ENCODE measurements around the gene OGFR.

Gene OGFR

DNA sequence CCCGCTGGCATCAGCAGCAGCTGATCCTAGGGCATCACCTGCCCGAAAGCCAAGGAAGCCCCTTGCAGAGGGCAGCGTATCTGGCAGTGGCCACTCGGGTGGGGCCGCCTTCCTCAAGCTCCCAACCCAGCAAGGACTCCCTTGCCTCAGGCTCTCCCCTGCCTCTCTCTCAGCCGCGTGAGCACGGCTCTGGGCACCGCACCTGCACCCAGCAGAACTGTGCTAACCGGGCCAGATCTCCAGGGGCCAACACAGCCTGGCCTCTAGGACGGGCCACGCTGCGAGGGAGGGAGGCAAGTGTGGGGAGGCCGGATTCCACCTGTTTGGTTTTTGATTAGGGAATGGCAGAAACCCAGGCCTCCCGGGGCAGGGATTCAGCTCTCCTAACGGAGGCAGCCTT lies 20.1 kb upstream of the OGFR start:
- no peak for DNase-seq (ENCODE audit: low read depth)

DNA sequence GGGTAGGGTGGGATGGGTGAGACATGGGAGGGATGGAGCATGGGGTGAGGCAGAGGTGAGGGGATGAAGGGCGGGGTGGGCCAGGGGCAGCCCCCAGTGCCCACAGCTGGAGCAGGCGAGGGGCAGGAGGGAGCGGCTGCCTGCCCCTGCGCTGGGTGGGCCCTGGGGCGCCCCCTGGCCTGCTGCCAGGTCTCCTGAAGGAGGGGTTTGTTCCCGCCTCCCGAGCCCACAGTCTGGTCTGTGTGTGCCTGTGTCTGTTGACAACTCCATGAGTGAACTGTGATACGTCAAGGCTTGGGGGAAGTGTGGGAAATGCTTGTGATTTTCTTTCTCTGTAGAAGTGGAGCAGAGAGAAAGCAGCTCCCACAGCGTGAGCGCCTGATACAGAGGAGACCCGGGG lies 19.2 kb upstream of the OGFR start:
- DNase-seq (ENCODE audit: low read depth) = no peak

DNA sequence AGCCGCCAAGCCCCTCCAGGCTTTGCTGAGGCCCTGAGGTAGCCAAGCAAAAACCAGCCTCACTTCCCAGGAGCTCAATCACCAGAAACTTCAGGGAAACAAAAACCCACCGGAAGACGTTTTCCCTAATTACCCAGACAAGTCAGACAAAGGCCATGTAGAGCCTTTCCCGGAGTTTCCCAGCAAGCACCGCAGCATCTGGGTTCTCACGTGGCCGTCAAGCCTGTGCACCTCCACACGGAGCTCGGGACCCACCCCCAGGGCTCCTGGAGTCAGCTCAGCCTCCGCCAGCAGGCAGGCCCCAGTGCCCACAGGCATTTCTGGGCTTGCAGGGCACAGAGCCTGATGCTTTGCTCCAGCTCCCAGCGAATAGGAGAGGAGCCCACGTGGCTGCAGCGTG lies 18.5 kb upstream of the OGFR start:
- no peak for DNase-seq (ENCODE audit: low read depth)

DNA sequence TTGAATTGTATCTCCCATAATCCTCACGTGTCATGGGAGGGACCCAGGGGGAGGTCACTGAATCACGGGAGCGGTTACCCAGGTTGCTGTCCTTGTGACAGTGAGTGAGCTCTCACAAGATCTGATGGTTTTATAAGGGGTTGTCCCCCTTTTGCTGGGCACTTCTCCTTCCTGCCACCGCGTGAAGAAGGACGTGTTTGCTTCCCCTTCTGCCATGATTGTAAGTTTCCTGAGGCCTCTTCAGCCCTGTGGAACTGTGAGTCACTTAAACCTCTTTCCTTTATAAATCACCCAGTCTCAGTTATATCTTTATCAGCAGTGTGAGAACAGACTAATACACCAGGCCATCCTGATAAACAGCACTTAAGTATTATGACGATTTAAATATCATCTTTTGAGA lies 17.3 kb upstream of the OGFR start:
- DNase-seq (ENCODE audit: low read depth) = no peak

DNA sequence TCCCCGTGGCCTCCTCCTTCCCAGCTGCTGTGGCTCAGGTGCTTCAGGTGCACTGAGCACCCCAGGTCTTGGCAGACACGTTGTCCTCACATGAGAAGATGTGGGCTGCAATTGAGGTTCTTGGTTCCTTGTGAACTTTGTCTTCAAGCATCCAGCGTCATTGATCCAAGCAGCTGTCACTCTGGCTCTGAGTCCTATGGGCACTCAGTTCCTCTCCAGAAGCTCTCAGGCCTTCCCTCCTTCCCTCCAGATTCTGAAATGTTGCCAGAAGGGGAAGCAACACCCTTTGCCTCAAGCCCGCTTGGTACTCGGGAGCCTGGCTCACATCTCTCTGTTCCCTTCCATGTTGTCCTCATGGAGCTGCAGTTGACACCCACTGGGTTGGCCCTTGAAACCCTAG lies 16.8 kb upstream of the OGFR start:
- DNase-seq (ENCODE audit: low read depth) = no peak

DNA sequence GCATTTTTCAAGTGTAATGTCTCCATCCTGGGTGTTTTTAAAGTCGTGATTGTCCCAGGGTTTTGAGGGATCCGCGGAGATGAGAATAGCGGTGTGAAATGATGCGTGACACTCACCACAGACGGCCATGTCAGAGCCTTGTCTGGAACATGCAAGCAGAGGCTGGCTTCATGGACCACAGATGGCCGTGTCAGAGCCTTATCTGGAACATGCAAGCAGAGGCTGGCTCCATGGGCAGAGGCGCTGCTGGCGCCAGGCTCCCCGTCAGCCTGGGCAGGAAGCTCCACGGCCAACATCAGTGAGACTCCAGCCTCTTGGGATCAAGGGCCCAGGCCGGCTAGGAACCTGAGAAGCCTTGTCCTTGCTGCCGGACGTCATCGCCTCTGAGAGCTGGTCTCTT lies 16.0 kb upstream of the OGFR start:
- no peak for DNase-seq (ENCODE audit: low read depth)

DNA sequence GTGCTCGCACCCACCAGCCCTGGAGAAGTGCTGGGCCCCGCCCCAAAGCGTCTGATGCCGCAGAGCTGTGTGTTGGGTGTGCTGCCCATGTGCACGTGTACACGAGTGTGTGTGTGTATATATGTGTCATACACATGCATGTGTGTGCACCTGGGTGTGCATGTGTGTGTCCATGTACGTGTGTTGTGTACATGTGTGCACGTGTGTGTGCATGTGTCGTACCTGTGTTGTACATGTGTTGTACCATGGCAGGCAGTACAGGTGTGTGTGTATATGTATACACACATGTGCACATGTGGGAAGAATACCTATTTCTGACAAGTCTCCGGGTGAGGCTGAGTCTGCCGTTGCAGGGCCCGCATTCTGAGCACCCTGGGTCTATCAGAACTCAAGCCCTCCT lies 14.6 kb upstream of the OGFR start:
- no peak for DNase-seq (ENCODE audit: low read depth)

DNA sequence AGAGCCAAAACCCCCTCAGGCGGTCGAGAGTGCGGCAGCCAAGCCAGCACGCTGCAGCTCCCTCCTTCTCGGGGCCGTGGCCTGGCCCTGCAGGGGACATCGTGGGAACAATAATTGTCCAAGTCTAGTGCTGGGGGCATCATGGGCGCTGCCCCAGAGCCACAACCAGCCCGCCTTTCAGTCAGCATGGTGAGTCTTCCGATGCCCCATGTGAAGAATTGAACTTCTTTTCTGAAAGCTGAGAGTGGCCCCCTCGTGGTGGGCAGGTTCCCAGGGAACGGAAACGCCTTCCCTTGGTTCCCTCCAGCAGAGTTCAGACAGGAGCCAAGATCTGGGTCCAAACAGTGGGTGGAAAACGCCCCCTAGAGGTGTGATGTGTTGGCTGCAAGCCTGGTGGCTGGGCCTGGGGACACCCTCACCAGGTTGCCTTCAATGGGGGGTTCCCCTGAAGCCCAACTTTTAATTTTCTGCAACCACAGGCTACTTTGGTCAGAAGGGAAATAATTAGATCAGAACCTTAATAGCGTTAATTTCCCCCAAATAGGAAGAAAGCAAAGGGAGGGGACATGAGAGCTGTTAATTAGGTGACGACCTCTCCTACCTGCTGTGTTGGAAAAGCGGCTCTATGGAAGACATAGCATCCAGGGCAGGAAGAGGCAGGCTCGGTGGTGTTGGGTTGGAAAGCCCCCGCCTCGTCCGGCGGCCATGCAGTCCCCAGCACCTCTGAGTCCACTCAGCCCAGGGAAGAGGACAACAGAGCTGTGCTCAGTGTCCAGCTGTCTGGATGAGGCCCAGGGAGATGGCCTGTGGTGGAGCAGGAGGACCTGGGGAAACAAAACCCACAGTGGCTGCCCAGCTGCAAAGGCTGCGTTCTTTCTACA lies 13.1 kb upstream of the OGFR start:
- DNase-seq (ENCODE audit: low read depth) = peak; percentile 80

DNA sequence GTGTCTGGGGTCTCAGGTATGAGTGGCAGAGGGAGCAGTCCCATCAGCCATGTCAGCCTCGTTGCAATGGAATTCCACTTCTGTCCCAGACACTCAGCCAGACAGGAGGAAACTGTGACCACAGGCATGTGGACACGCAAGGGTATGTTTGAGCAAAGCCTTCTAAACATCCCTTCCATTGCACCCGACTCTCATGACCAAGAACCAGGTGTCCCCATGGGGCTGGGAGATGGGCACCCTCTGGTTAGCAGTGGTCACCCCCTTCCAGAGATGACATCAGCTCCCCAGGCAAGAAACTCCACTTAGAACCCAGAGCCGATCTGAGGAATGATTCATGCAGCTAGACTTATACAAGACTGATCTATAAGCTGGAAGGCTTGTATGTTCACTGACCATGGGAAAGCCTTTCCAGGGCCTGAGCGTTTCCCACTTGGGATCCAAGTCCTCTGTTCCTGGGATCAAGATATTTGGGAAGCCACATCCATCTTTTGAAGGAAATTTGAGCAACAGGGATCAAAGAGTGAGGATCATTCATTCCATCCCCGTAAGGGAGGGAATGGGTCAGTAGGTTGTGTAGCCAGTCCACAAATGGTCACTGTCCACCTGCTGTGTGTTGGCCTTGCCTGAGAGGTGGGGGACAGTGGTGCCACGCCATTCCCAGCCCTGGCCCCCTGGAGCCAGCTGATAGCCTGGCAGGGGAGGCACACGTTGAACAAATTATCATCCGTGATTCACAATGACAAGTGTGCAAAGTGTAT lies 12.3 kb upstream of the OGFR start:
- DNase-seq (ENCODE audit: low read depth) = no peak

DNA sequence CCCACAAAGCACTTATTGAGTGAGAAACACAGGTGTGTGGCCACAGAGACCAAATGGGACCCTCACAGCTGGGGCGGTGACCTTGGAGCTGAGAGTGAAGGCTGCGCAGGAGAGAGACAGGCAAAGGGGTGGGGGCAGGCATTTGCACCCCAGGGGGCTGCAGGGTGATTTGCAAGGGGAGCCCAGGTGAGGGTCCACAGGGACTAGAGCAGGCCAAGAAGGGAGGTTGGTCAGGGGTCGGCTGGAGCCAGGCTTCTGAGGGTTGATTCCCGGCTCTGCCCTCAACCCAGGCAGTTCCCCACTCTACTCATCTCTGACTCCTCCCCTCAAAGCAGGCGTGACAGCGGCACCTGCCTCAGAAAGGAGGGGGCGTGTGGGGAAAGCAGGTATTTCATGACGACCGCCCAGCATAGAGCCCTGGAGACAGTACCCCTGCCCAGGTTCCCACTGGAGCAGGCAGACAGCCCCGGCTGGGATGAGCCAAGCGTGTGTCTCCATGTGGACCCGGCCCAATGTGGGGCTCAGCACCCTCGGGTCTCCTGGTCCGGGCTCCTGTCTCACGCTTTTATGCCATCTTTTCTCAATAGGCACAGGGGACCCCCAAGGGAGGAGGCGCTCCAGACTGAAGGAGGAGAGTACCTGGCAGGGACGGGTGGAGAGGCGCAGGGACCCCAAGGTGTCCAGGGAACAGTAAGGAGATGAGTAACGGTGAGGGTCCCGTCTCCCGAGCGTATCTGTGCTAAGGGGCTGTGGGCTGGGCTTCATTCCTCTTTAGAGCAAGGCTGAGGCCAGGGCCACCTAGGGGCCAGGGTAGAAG lies 11.5 kb upstream of the OGFR start:
- no peak for DNase-seq (ENCODE audit: low read depth)

DNA sequence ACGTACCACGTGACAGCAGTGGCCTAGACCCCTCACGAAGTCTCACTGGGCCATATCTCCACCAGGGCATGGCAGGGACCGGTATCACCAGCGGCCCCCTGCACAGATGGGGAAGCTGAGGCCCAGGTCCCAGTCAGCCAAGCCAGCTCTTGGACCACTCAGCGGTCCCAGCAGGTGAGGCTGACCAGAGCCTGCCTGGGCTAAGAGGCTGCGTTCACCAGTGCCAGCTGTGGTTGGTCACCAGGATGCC lies 11.0 kb upstream of the OGFR start:
- DNase-seq (ENCODE audit: low read depth) = no peak

DNA sequence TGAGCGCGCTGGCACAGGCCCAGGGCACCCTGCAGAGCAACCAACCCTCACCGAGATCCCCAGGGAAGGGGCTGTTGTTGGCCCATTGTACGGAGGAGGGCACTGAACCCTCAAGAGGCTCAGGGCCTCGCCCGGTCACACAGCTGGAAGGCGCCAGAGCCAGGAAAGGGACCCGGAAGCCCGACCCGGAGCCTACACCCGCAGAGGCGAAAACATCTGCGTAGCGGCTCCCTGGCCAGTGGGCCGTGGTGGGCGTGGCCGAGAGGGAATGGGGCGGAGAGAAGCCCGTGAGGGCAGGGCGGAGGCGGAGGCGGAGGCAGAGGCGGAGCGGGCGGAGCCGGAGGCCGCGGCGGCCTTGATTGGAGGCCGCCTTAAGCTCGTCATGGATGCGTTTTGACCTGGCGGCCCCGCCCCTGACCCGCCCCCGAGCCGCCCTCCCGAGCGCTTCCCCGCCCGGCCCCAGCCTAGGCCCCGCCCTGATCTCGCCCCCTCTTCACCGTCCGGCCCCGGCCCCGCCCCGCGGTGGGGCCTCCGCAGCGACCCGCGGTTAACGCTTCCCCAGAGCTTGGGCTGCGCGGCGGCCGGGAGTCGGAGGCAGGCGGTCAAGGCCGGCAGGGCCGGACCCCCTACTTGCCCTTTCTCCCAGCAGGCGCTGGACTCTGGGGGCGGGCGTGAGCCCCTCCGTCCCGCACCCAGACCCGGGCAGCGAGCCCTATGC lies 10.5 kb upstream of the OGFR start:
- DNase-seq (ENCODE audit: low read depth) = peak; percentile 97

DNA sequence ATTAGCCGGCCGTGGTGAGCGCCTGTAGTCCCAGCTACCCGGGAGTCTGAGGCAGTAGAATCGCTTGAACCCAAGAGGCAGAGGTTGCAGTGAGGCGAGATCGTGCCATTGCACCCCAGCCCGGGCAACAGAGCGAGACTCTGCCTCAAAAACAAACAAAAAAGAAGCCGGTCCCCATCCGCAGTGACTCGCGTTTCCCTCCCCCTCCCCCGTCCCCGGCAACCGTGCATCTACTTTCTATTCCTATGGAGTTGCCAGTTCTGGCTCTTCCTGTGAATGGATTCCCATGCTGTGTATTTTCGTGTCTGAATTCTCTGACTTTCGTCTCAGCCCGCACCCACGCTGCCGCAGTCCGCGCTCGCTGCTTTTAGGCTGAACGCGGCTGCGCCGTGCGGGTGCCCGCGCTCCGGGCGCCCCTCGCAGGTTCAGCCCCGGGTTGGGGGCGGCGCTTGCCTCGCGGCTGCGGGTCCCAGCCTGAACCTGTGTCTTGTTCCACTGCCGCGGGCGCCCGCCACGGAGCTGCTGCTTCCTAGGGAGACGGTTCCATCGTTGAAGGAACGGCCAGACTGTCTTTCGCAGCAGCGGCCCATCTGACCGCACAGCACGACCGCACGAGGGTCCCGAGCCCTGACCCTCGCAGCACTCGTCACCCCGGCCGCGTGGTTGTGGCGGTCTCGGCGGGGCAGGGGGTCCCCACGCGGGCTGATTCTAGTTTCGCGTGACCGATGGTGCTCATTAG lies 9.4 kb upstream of the OGFR start:
- no peak for DNase-seq (ENCODE audit: low read depth)

DNA sequence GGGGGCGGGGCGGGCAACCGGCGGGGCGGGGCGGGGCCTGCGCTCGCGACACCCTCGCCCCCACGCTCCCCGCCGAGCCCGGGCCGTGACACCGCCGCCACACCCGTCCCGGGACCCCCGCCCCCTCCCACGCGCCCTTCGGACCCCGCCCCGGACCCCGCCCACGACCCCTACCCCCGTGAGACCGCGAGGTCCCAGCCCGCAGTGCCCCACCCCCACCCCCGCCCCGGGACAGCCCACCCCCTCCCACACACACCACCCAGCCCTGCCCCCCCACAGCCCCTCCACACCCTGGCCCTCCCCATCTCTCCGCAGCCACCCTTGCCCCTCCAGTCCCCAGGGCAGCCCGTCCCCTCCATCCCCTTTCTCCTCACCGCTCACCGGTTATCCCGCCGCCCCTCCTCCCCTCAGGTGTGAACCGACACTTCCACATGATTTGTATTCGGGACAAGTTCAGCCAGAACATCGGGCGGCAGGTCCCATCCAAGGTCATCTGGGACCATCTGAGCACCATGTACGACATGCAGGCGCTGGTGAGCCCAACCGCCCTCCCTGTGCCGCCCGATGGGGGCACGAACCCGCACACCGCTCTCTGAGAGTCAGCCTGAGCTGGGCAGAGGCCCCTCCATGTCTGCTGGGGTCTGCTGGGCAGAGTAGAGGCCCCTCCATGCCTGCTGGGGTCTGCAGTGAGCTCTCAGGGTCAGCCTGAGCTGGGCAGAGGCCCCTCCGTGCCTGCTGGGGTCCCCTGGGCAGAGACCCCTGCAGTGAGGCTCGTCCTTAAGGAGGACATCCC lies 7.7 kb upstream of the OGFR start:
- DNase-seq (ENCODE audit: low read depth) = no peak

DNA sequence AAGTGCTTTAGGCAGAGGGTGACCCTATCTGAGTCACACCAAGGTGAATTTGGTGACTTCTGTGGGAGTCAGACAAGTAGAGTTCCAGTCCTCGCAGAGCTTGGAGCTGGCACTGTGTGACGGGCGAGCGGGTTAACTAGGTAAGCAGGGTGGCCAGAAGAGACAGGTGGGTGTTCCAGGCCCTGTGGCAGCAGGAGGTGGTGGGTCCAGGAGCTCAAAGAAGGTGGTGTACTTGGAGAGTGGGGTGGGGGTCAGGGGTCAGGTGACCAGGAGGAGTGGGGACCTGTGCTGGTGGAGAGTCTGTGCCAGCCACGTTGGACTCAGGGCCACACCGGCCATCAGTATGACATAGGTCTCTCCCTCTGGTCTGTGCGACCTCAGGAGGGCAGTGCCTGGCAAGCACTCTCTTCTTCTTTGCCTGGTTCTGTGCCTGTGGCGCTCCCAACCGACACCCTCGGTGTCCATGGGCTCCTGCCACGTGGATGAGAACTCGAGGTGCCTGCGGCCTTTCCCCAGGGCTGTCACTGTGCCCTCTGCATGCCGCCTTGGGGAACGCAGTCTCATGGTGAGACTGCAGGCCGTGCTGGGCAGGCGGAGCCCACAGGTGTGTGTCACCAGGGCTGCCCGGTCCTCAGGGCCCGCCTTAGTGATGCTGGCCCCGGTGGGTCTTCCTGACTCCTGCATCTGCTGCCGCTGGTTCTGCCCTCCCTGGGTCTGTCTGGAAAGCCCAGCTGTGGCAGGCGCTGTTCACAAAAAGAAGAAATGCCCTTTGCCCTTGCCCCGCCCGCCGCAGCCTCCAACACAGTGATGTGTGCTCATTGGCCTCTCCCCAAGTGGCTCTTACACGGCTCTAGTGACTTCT lies 6.7 kb upstream of the OGFR start:
- no peak for DNase-seq (ENCODE audit: low read depth)

DNA sequence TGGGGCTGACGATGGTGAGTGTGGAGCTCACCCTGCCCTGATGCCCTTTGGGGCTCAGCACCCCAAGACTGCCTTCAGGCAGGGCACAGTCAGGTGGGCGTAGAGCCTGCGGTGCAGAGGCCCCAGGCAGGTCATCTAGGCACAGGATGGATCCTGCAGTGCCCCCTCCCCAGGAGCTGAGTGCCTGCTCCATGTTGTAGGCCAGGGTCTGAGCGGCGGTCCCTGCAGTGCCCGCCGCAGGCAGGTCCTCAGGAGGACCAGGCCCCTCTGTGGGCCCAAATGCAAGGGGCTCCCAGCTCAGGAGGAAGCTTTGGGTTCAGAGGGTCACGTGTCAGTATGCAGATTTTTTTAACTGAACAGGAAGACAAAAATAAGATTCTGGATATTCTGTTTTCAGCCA lies 5.6 kb upstream of the OGFR start:
- DNase-seq (ENCODE audit: low read depth) = no peak

DNA sequence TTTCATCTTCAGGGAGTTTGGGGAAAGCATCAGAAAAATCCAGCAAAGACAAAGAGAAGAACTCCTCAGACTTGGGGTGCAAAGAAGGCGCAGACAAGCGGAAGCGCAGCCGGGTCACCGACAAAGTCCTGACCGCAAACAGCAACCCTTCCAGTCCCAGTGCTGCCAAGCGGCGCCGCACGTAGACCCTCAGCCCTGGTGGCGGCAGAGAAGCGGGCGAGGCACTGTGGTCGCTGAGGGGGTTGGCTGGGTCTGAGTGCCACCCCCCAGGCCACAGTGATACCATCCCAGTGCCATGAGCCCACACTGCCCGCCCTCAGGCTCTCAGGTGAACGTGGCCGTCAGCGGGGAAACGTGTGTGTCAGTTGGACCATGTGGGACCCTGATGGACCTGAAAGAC lies 5.2 kb upstream of the OGFR start:
- DNase-seq (ENCODE audit: low read depth) = no peak

DNA sequence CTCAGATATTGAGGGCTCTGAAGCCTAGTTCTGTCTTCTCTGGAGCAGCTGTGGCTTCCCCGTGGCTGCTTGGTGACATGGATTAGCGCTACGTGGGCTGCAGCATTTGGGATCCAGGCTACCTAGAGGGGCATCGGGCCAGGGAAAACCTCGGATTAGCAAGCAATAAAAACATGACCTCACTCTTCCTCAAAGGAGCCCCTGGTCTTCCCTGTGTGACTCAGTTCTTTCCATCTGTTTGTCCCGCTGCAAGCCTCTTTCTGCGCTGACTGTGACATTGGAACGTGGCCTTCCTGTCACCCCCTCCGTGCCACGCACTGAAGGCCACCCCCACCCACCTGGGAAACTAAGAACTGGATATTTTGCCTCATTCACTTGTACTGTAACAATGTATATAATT lies 4.8 kb upstream of the OGFR start:
- DNase-seq (ENCODE audit: low read depth) = no peak

DNA sequence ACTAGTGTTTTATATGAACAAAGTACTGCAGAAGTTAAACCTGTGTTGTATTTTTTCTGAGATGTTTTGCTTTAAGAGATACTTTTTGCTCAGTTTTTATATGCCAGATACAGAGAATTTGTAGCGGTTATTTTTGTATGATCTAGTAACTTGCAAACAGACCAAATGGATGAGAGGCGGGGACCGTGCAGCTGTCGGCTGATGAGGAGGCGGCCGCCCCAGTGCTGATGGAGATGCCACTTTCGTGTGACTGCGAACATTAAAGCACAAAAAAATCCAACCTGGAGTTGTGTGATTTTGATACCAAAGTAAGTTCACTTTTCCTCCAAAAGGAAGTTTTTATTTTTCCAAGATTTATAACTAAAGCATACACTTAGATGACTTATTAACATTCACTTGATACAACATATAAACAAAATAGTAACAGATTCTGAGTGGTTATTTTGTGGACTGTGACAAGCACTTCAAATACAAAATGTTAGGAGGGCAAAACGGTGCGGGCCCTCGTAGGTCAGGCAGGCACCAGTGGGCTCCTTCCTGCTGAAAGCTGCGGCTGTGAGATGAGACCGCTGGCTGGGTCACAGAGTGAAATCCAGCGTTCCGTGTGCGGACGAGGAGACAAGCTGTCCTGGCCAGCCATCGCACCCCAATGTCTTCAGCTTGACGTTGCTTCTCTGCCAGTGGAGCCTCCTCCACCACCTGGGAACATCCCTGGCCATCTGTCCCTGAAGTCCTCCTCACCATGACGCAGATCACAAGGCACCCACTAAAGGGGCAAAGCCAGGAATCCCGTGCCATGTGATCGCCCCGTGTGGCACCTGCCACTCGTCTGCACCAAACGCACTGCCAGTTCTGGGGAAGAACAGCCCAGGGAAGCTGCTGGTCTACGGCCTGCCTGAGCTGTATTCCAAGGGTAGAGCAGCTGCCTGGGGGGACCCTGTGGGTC lies 4.0 kb upstream of the OGFR start:
- DNase-seq (ENCODE audit: low read depth) = no peak
